ENCODE results near the gene DTX3L.

DTX3L gene

GRCh38 chr3:122564155-122564912 is at the start of gene DTX3L, which contains the start of gene PARP9:
DTX3L (plus strand) TSS chr3:122564338; CDS start chr3:122564427, 89 bp downstream.
PARP9 (minus strand) TSS chr3:122564300; CDS start chr3:122559620, 4,680 bp downstream.
- DNase-seq, result peak; percentile 15

- DNase-seq, result no peak
Observed at GRCh38 chr3:122515020-122515468, 49.1 kb upstream of the DTX3L start.

- no peak for DNase-seq
Observed at GRCh38 chr3:122515870-122516269, 48.3 kb upstream of the DTX3L start.

- DNase-seq, result no peak
Observed at GRCh38 chr3:122516846-122517360, 47.2 kb upstream of the DTX3L start.

GRCh38 chr3:122519693-122520092 is 44.4 kb upstream of the DTX3L start:
- no peak for DNase-seq

GRCh38 chr3:122520861-122521260 is 43.3 kb upstream of the DTX3L start:
- DNase-seq, result no peak

GRCh38 chr3:122523317-122523716 is 40.8 kb upstream of the DTX3L start:
- DNase-seq, result no peak

GRCh38 chr3:122530164-122530563 is 34.0 kb upstream of the DTX3L start:
- DNase-seq, result no peak

- DNase-seq, result no peak
Observed at GRCh38 chr3:122533480-122533879, 30.7 kb upstream of the DTX3L start.

GRCh38 chr3:122533931-122534334 is 30.2 kb upstream of the DTX3L start:
- DNase-seq, result no peak

- no peak for DNase-seq
Observed at GRCh38 chr3:122535964-122536631, 28.0 kb upstream of the DTX3L start.

GRCh38 chr3:122536632-122537001 is 27.5 kb upstream of the DTX3L start:
- no peak for DNase-seq

- DNase-seq, result no peak
Observed at GRCh38 chr3:122538956-122539490, 25.1 kb upstream of the DTX3L start.

- no peak for DNase-seq
Observed at GRCh38 chr3:122546151-122546550, 18.0 kb upstream of the DTX3L start.

GRCh38 chr3:122548076-122548475 is 16.1 kb upstream of the DTX3L start:
- no peak for DNase-seq

- no peak for DNase-seq
Observed at GRCh38 chr3:122548619-122549018, 15.5 kb upstream of the DTX3L start.

GRCh38 chr3:122553171-122553570 is 11.0 kb upstream of the DTX3L start:
- DNase-seq, result no peak

GRCh38 chr3:122555275-122556071 is 8.7 kb upstream of the DTX3L start:
- DNase-seq, result no peak

GRCh38 chr3:122557356-122557755 is 6.8 kb upstream of the DTX3L start:
- DNase-seq, result no peak

- no peak for DNase-seq
Observed at GRCh38 chr3:122558605-122559004, 5.5 kb upstream of the DTX3L start.

GRCh38 chr3:122559906-122560305 is 4.2 kb upstream of the DTX3L start:
- DNase-seq, result no peak

GRCh38 chr3:122560680-122561079 is 3.5 kb upstream of the DTX3L start:
- DNase-seq, result peak; percentile 32
